Measurements from ENCODE around the gene FLYWCH1. TPM values are rescaled to one million over a fixed set of nuclear protein-coding genes. Genes with fewer than 3 reads are reported as not detected.

The FLYWCH1 gene
- total and polyA plus RNA-seq, 9 of the 15 experiments (the other 6 are each of a cell fraction or from before 2014, with no cell fraction given) = 0.18 to 33.6 (median 11.3) TPM

- H3K4me1 ChIP-seq (replicated peaks in 1 of 2; ENCODE audit: control insufficient read depth in 2 of 2, insufficient read depth in 2 of 2, low read length in 2 of 2) = peaks cover 14 to 30% of the 10 kb centered on the region in 2 experiments; a peak in 4 of 5 replicates
- in situ Hi-C loops (cut with MboI) = no loop called here
- CTCF ChIA-PET (ENCODE audit: low intra/inter-chr PET ratio) = interaction anchor here (1.1 to 4.7 kb wide), 2 partner anchors 30 to 66 kb away, joined by 3 to 24 read pairs; no protein-coding TSS in a partner anchor
- no peak for TF ChIP-seq MAZ (CRISPR knock-in tag; conservative IDR thresholded peaks at IDR 0.05 in 1 of 2, IDR thresholded peaks at IDR 0.05 in 1 of 2)
- TF ChIP-seq PHB (CRISPR knock-in tag; IDR thresholded peaks at IDR 0.05) = peak; percentile 22; the same call in 1 of the 2 replicates
- TF ChIP-seq ZNF668 (CRISPR knock-in tag; IDR thresholded peaks at IDR 0.05) = no peak
- 0 out of 2 replicates have a peak, but pooled peaks have one; percentile 9 for TF ChIP-seq DPF2 (IDR thresholded peaks at IDR 0.05)
- TF ChIP-seq ZNF263 (CRISPR knock-in tag; IDR thresholded peaks at IDR 0.05; ENCODE audit: borderline replicate concordance) = peak; percentile 42
- TF ChIP-seq ZC3H8 (IDR thresholded peaks at IDR 0.05) = no peak
- TF ChIP-seq CREBBP (IDR thresholded peaks at IDR 0.05; ENCODE audit: low read depth, low read length) = no peak
- TF ChIP-seq SMARCB1 (IDR thresholded peaks at IDR 0.05; ENCODE audit: insufficient read length, low read depth) = no peak
- TF ChIP-seq KDM2B (CRISPR knock-in tag; IDR thresholded peaks at IDR 0.05) = peak; percentile 70; the same call in 1 of the 2 replicates
- TF ChIP-seq E2F3 (CRISPR knock-in tag; IDR thresholded peaks at IDR 0.05) = no peak
- TF ChIP-seq ADNP (tag; IDR thresholded peaks at IDR 0.05) = no peak
- TF ChIP-seq CBX8 (IDR thresholded peaks at IDR 0.05; ENCODE audit: borderline replicate concordance, extremely low read depth, low read depth, low read length, poor library complexity, severe bottlenecking) = no peak
- 0 out of 2 replicates have a peak, but pooled peaks have one; percentile 53 for TF ChIP-seq ZNF124 (CRISPR knock-in tag; IDR thresholded peaks at IDR 0.05)
- no peak for TF ChIP-seq POLR3A (IDR thresholded peaks at IDR 0.05; ENCODE audit: borderline replicate concordance, extremely low read depth, insufficient read depth, insufficient read length)
- 0 out of 2 replicates have a peak, but pooled peaks have one; percentile 63 for TF ChIP-seq CAMTA2 (CRISPR knock-in tag; conservative IDR thresholded peaks at IDR 0.05)
- TF ChIP-seq FOXJ3 (CRISPR knock-in tag; IDR thresholded peaks at IDR 0.05) = no peak
- TF ChIP-seq ZBTB49 (CRISPR knock-in tag; IDR thresholded peaks at IDR 0.05; ENCODE audit: borderline replicate concordance) = 0 out of 2 replicates have a peak, but pooled peaks have one; percentile 33
- peak; percentile 89; the same call in 1 of the 2 replicates for TF ChIP-seq FOXK1 (CRISPR knock-in tag; IDR thresholded peaks at IDR 0.05; ENCODE audit: borderline replicate concordance)
Measured at GRCh38 chr16:2904922-2905240, 6.8 kb upstream of the FLYWCH1 start.

More at GRCh38 chr16:2904922-2905240, 6.8 kb upstream of the FLYWCH1 start:
- Histone ChIP-seq H3K4me2 (ENCODE audit: insufficient read depth, low read length) (peak overlapping the region; percentile 99), H3K9ac (ENCODE audit: insufficient read depth in 1 of 2, low read depth in 2 of 2, low read length in 2 of 2) (peak overlapping the region; percentile 90 to 98), H3K27me3 (ENCODE audit: control insufficient read depth in 2 of 2, insufficient read depth in 2 of 2, low read length in 2 of 2) (no peaks in the 10 kb centered on the region), H3K36me3 (ENCODE audit: control insufficient read depth, insufficient read depth, low read length) (no peaks in the 10 kb centered on the region), H3K79me2 (ENCODE audit: control insufficient read depth, insufficient read depth, low read length) (peaks cover 6% of the 10 kb centered on the region; the same call in 2 of the 3 replicates), H4K20me1 (replicated peaks; ENCODE audit: control insufficient read depth, insufficient read depth, low read length) (no peaks in the 10 kb centered on the region), H3K4me3 (peak overlapping the region; percentile 99), H2AFZ (ENCODE audit: low read depth, low read length) (peak overlapping the region; percentile 76), H3K9me3 (replicated peaks; ENCODE audit: control insufficient read depth, insufficient read depth, low read depth, low read length) (no peaks in the 10 kb centered on the region), H3K27ac (ENCODE audit: extremely low read depth, low read depth, low read length) (peak overlapping the region; percentile 94), H3K9me1 (ENCODE audit: control insufficient read depth, insufficient read depth, low read length) (no peaks in the 10 kb centered on the region)
- no peak for ATAC-seq
- no peak for DNase-seq (ENCODE audit: extremely low read depth in 1 of 4, low spot score in 3 of 4)
- WGBS (ENCODE audit: insufficient coverage, low coverage, missing lambda C conversion rate) = 0% methylated on average over 11 of the region's 32 CpGs
- no peak for FAIRE-seq
- intact Hi-C loops (cut with micrococcal nuclease) = loop anchor here (1.0 to 2.0 kb wide), 3 partner anchors 22 to 76 kb away; partner anchors contain the start of genes FLYWCH2 and PKMYT1
- TSS peak; percentile 96 for BruUV-seq (replicated peaks)
- POLR2A ChIA-PET = interaction anchor here (1.2 to 1.7 kb wide), 2 partner anchors 15 to 21 kb away, joined by 4 to 10 read pairs; partner anchors contain the start of gene FLYWCH2

All from K562 (cell line).